CD1c-positive myeloid dendritic cell (primary cell): ENCODE results near the gene COL5A1.

Experiments used
- DNase-seq: peaks from one replicate; pipeline ENCODE4 v3.0.0-alpha.2; 2016; ENCODE audit errors: extremely low spot score

COL5A1 gene

DNA sequence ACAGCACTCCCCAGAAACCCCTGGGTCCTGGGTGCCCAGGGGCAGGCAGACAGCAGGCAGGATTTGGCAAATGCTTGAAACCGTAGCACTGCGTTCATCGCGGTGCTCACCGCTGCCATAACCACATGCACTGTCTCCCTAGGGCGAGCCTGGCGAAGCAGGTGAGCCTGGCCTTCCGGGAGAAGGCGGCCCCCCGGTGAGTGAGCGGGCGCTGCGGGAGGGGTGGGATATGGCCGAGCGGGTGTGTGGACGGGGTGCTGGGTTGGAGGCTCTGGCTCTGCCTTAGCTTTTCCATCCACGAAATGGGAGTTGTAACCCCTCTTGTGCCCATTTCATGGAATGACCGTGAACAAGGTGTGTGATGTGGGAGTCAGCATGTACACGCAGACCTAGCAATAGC, 172.2 kb downstream of the COL5A1 start:
- no peak for DNase-seq

DNA sequence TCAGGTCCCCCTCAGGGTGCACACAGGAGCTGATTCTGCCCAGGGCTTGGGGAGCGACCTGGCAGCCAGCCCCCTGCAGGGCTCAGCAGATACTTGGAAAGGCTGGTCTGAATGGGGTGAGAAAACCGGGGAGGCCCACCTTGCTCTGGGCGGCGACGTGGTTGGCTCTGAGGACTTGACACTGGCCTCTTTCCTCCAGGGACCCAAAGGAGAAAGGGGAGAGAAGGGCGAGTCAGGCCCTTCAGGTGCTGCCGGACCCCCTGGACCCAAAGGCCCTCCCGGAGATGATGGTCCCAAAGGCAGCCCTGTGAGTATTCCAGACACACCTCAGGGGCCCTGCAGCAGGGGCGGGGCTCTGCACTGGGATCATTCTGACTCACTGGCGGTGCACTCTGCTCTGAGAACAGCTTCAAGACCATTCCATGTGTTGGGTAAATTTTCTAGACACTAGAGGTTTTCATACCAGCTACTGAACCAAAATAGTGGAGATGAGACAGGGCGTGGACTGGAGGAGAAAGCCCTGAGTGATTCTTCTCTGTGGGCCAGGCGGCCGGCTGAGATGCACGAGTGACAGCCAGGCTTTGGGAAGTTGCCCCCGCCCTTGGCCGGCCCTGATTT, 173.1 kb downstream of the COL5A1 start:
- DNase-seq, result no peak

DNA sequence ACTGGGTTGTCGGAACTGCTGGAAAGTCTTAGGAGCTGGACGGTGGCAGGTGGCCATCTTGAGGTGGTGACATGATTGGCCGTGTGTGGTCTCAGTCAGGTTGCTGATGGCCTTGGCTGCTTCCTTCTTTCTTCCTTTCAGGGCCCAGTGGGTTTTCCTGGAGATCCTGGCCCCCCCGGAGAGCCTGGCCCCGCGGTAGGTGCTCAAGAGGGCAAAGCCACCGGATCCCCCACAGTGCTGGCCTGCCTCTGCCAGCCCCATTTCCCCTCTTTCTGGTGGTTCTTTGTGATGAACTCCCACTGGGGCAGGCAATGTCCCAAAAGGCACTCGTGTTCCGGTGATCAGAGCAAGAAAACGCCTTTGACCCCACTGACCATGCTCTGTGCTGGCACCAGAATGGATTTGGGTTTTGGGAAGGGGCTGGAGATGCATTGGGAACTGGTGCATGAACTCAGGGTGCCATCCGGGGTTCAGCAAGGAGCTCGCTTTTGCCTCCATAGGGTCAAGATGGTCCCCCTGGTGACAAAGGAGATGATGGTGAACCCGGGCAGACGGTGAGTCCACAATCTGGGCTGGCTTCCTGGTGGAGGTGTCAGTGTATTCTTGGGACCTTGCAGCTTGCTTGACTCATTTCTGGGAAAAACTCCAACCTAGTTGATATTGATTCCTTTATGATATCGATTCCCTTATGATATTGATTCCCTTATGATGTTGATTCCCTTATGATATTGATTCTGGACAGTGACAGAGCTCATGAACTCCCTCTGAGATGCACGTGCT, 174.0 kb downstream of the COL5A1 start:
- DNase-seq, result no peak

DNA sequence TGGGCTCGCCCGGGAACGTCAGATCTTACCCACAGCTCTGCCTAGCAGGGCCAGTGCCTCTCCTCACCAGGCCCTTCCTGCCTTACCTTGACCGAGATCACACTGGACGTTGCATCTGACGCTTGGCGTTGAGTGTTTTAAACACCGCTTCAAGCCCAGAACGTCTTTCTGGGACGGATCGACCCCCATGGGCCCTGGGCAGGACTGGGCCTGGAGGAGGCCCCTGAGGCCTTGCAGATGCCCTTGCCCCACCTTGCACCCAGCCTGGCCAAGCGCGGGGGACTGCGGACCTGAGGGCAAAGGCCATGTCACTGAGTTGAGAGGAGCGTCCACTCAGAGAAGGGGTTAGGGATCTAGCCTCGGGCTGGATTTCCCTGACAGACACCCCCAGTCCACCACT, 174.7 kb downstream of the COL5A1 start:
- DNase-seq, result no peak

DNA sequence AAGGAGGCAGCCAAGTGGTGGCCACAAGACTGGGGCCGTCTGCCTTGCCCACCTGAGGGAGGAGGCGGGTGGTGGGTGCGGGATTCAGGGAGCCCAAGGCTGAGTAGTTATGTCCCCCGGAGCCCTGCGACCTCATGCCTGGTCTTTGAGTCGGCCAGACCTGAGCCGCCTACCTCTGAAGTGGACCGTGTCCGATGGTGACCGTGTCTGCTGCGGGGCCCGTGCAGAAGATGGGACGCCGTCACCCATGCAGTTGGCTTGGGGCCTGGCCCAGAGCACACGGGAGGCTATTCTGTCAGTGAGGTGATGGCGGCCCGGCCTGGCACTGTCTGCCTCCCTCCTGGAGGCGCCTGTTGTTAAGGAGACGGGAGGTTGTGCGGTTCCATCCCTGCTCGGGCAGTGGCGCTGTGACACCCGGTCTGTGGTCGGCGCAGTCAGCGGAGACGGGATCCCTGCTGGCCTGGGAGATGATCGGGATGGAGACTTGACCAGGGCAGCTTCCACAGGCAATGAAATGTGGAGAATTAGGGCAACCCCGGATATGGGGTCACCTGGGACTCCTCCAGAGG, 176.5 kb downstream of the COL5A1 start:
- DNase-seq, result no peak

DNA sequence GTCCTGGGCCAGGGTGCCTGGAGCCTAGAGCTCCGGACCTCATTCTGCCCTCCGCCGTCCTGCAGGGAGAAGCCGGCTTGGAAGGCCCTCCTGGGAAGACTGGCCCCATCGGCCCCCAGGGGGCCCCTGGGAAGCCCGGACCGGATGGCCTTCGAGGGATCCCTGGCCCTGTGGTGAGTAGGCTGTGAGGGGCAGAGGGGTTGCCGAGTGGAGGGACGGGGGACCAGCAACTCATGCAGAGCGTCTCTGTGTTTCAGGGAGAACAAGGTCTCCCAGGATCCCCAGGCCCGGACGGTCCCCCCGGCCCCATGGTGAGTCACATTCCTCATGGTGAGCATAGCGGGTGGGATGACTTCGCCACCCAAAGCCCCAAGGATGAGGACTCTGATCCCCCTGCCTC, 177.0 kb downstream of the COL5A1 start:
- no peak for DNase-seq

- no peak for DNase-seq
Observed at GRCh38 chr9:134820901-134821300, 179.3 kb downstream of the COL5A1 start.

- DNase-seq, result no peak
Observed at GRCh38 chr9:134822541-134822940, 180.9 kb downstream of the COL5A1 start.

- no peak for DNase-seq
Observed at GRCh38 chr9:134823623-134824022, 182.0 kb downstream of the COL5A1 start.

GRCh38 chr9:134824583-134824982, 183.0 kb downstream of the COL5A1 start:
- DNase-seq, result no peak

- DNase-seq, result no peak
Observed at GRCh38 chr9:134825025-134825424, 183.4 kb downstream of the COL5A1 start.

DNA sequence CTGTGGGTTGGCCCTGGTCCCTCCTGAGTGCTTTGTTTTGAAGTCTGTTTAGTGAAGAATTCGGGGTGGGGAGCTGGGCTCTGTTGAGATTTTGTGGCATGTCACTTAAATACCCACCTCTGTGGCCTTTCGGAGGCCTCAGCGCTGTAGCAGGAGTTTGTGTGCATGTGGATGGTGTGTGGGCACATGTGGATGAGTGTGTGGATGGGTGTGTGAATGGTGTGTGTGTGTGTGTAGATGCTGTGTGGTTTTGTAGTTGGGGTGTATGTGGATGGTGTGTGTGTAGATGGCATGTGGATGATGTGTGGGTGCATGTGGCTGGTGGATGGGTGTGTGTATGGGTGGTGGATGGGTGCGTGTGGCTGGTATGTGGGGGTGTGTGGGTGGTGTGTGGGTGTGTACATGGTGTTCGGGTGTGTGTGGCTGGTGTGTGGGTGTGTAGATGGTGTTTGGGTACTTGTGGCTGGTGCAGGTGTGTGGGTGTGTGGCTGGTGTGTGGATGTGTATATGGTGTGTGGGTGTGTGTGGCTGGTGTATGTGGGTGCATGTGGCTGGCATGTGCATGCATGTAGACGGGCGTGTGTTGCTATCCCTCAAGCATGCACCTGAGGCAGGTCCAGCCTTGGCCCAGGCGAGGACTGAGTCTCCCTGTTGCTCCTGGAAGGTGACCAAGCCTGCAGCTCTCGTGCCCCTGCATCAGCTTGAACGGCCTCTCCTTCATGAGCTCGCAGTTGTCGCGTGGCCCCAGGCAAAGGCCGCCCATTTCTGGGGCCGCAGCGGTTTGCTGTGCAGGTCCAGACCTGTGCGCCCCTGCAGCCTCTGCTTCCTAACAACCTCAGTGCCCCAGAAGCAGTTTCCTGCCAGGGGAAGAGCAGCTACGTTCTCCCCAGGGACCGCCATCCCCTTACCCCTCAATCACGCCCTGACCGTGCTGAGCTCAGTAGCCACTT, 185.0 kb downstream of the COL5A1 start:
- no peak for DNase-seq

DNA sequence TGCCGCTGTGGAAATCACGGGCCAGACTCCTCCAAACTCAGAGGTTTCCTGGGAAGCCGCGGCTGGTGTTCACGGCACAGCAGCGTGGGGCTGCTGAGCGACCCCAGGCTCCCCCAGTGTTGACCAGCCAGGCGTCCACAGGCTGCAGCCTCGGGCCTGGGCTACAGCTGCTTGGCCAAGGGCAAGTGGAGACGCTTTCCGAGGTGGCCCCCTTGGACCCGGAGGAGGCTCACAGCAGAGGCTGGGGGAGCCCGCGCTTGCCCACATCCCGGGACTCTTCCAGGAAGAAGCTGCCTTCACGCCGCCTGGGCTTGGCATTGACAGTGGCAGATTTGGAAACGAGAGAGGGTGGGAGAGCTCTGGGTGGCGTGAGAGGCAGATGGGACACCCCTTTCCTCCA, 186.0 kb downstream of the COL5A1 start:
- DNase-seq, result no peak

DNA sequence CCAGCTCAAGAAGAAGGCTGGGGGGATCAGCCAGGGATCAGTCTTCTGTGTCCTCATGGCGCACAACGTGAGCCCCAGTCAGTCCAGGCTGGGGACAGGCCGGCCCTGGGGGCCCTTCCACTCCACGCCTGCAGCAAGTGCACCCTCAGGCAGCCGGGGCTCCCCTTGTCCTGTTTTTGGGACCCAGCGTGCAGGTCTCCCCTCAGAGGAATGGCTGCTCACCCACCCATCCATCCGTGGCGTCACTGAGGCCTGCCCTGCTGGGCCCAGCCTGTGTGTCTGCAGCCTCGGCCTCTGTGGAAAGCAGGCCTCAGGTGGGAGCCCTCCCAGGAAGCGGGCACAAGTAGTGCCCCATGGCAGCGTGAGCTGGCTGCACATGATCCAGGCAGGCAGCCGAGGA, 186.4 kb downstream of the COL5A1 start:
- no peak for DNase-seq

GRCh38 chr9:134828892-134829291, 187.3 kb downstream of the COL5A1 start:
- no peak for DNase-seq

DNA sequence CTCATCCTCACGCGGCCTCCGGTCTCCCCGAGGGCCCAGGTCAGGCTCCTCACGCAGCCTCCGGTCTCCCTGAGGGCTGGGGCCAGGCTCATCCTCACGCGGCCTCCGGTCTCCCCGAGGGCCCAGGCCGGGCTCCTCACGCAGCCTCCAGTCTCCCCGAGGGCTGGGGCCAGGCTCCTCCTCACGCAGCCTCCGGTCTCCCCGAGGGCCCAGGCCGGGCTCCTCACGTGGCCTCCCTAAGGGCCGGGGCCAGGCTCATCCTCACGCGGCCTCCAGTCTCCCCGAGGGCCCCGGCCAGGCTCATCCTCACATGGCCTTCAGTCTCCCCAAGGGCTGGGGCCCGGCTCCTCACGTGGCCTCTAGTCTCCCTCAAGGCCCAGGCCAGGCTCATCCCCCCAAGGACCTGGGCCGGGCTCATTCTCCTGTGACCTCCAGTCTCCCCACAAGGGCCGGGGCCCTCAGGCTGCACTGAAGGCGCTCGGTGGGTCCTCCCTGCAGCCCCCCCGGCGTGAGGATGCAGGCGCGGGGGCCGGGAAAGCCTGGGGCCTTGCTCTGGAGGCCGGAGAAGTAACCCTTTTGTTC, 187.8 kb downstream of the COL5A1 start:
- DNase-seq, result no peak

GRCh38 chr9:134830126-134830525, 188.5 kb downstream of the COL5A1 start:
- DNase-seq, result no peak

DNA sequence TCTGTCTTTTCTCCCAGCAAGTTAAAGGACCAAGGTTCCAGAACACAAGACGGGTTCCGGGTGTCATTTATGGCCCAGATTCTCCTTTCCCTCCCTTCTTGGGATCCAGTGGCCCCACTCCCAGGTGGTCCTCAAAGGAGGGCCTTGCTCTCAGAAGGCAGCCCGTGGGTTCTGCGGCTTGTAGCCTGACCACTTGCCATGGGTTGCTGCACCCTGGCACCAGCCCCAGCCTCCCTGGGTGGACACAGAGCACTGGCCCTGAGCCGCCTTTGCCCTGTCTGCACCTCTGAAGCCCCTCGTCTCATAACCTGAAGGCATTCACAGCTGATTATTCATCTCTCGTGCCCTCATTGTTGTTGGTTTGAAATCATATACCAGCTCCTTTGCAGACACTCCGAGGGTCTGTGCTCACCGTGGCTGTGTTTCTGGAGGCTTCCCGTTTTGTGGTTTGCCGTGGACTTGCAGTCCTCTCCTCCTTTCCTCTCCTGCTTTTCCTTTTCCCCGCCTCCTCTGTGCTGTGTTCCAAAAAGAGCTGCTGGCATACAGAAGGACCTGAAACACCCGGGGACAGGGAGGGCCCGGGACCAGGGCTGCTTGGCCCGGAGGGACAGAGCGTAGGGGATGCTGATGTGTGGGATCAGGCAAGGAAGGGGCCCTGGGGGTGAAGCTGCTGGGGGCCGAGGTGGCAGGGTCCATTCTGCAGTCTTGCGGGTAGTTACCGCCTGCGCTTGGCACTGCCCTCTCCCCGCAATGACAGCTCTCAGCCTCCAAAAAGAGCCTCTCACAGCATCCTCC, 189.5 kb downstream of the COL5A1 start:
- DNase-seq, result no peak

- DNase-seq, result no peak
Observed at GRCh38 chr9:134832471-134832870, 190.9 kb downstream of the COL5A1 start.

GRCh38 chr9:134833294-134833880, 191.8 kb downstream of the COL5A1 start:
- no peak for DNase-seq
